HG03139 (cell line): Measurements from ENCODE around the gene GAS7.

ENCODE experiments used
- ATAC-seq: cut with Tn5 transposase; IDR thresholded peaks from one replicate; pipeline ENCODE4 v1.9.1; 2021; ENCODE audit not compliant: unreplicated experiment

GAS7 gene

GRCh38 chr17:9904277-9905077, 293.9 kb downstream of the GAS7 start:
- no peak for ATAC-seq

- no peak for ATAC-seq
Measured at GRCh38 chr17:9902120-9902519, 296.3 kb downstream of the GAS7 start.

GRCh38 chr17:9900784-9901183, 297.6 kb downstream of the GAS7 start:
- no peak for ATAC-seq

- no peak for ATAC-seq
Measured at GRCh38 chr17:9900044-9900594, 298.3 kb downstream of the GAS7 start.

GRCh38 chr17:9899280-9900043, 298.9 kb downstream of the GAS7 start:
- no peak for ATAC-seq

- ATAC-seq, result no peak
Measured at GRCh38 chr17:9898812-9899211, 299.6 kb downstream of the GAS7 start.

GRCh38 chr17:9897372-9897968, 300.9 kb downstream of the GAS7 start:
- no peak for ATAC-seq

GRCh38 chr17:9895923-9896322, 302.5 kb downstream of the GAS7 start:
- no peak for ATAC-seq

- no peak for ATAC-seq
Measured at GRCh38 chr17:9894231-9894630, 304.2 kb downstream of the GAS7 start.

- ATAC-seq, result no peak
Measured at GRCh38 chr17:9893411-9894012, 304.9 kb downstream of the GAS7 start.

GRCh38 chr17:9890124-9890523, 308.3 kb downstream of the GAS7 start:
- ATAC-seq, result no peak

GRCh38 chr17:9887508-9887907, 310.9 kb downstream of the GAS7 start:
- no peak for ATAC-seq

GRCh38 chr17:9886141-9886930, 312.1 kb downstream of the GAS7 start:
- ATAC-seq, result no peak

GRCh38 chr17:9883451-9883850, 315.0 kb downstream of the GAS7 start:
- ATAC-seq, result no peak

- ATAC-seq, result no peak
Measured at GRCh38 chr17:9880582-9880999, 317.8 kb downstream of the GAS7 start.

GRCh38 chr17:9878786-9879525, 319.4 kb downstream of the GAS7 start:
- no peak for ATAC-seq

GRCh38 chr17:9878356-9878755, 320.1 kb downstream of the GAS7 start:
- no peak for ATAC-seq

- ATAC-seq, result no peak
Measured at GRCh38 chr17:9875441-9875840, 323.0 kb downstream of the GAS7 start.

GRCh38 chr17:9874722-9875121, 323.7 kb downstream of the GAS7 start:
- ATAC-seq, result no peak

- ATAC-seq, result no peak
Measured at GRCh38 chr17:9872852-9873251, 325.6 kb downstream of the GAS7 start.
